RKO (cell line): ENCODE data around the gene ADORA1.

Source experiments
- DNase-seq: peaks from one replicate; pipeline ENCODE4 v3.0.0-alpha.2; 2016; ENCODE audit warnings: low spot score

The ADORA1 gene

DNA sequence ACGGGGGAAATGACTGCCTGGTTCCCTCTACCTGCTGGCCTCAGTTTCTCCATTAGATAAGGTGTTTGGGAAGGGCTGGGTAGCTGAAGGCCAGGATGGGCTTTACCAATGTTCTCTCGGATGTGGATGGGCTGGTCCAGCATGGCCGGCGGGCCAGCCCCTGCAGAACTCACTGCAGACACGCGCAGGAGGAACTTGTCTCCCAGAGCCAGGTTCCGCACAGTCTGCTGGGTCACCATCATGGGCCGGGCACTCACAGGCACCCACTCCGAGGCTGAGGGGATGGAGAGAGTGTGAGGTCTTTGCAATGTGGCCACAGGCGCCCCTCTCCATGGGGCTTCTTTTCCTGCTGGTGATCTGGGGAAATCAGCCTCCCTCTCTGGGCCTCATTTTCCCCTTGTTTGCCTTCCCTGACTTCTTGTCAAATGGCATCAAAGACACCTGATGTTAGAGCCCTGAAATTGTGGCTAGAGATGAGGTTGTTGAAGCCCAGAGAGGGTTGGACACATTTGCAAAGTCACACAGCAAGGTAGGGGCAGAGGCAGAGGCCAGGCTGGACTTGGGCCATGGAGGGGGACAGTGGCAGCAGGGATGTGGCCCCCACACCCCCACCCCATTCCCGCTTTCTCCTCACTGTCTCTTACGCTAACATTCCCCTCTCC, 46.9 kb downstream of the ADORA1 start:
- DNase-seq: no peak

GRCh38 chr1:203175237-203175826, 47.8 kb downstream of the ADORA1 start, which contains the start of gene MYBPH:
Gene MYBPH, minus strand, starts transcription at chr1:203175826. Its CDS starts 71 bp downstream, at chr1:203175755.
- DNase-seq: no peak

- DNase-seq: no peak
Measured at GRCh38 chr1:203175827-203176241, 48.3 kb downstream of the ADORA1 start.

GRCh38 chr1:203176273-203177035, 48.9 kb downstream of the ADORA1 start:
- DNase-seq: no peak

- DNase-seq: no peak
Measured at GRCh38 chr1:203177036-203177405, 49.5 kb downstream of the ADORA1 start.

GRCh38 chr1:203177470-203178039, 50.0 kb downstream of the ADORA1 start:
- DNase-seq: peak; percentile 63

DNA sequence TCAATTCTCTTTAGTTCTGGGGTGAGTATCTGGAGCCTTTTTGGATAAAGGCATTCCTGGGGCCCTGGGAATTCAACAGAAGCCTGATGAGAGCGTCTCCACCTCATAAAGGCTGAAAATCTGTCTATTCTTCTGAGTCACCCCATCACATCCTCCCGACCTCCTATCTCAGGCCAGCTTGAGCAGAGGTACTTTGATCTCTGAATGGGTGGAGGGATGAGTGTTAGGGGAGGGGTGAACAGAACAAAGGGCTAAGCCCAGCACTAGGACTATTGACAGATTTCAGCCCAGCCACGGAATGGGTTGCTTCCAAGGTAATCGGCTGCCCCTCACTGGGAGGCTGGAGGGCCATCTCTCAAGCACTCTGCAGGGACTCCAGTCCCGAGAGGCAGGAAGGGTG, 50.6 kb downstream of the ADORA1 start:
- DNase-seq: no peak

- DNase-seq: no peak
Measured at GRCh38 chr1:203178821-203179666, 51.5 kb downstream of the ADORA1 start.

GRCh38 chr1:203179667-203180005, 52.1 kb downstream of the ADORA1 start:
- DNase-seq: no peak

GRCh38 chr1:203180611-203181330, 53.2 kb downstream of the ADORA1 start:
- DNase-seq: no peak

DNA sequence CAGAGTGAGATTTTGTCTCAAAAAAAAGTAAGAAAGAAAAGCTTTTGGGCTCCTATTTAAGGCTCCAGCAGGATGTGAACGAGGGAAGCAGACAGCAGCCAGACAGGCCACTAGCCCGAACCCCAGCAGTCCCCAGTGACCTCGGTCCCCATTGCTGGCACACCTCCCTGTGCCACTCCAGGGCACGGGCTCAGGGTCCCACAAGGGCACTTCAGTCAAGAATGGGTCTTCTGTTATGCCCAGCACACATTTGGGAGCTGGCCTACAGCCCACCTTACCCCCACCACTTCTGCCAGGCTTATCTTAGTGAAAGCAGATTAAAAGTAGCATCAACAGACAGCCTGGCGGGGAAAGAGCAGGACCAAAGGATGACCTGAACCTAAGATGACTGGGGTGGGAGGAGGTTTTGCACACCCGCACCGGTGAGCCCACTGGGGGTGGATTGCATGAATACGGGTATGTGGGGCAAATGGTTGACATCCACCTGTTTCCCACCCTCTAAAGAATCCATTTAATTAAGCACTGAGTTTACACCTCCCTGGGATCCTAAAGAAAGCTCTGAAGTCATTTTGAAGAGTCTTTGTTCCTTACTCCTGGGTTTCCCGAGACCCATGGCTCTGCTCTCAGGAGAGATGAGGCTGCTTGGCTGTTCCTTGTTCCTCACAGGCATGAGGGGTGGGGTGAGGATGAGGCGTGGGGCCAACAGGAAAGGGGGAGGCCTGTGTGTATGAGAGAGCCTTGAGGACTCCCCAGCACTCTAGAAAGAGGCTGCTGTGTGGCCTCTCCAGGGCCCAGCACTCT, 54.3 kb downstream of the ADORA1 start:
- no peak for DNase-seq

- DNase-seq: no peak
Measured at GRCh38 chr1:203182387-203182953, 54.9 kb downstream of the ADORA1 start.

DNA sequence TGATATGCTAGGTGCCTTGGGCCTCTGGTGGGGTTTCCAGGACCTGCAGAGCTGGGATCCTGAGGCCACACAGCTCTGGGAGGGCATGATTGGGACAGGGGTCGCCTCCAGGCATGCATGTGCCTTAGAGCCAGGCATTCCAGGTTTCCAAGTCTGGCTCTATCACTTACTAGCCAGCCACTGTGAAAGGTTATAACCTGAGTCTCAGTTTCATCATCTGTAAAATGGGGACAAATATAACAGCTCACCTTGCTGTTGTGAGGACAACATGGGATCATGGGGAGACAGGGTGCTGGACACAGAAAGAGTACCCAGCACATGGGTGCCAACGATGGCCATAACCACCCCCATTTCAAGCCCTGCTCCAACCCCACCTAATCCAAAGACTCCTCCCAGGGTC, 56.3 kb downstream of the ADORA1 start:
- DNase-seq: no peak

DNA sequence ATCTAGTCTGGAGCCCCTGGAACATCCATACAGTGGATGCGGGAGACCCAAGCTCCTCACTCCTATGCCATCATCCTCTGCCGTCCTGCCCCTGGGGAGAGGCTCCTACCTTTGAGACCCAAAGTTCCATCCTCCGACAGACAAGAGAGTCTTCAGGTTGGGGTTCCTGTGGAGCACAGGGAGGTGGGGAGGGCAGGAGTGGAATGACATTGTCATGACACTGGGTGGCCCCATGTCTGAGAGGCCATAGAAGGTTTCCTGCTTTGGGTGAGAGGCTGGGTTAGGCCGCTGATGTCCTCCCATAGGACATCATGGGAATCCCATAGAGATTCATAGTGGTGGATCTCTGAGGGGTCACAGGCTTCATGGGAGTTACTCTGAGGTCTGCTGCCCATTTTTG, 56.9 kb downstream of the ADORA1 start:
- no peak for DNase-seq

- DNase-seq: no peak
Measured at GRCh38 chr1:203185061-203185461, 57.5 kb downstream of the ADORA1 start.

- no peak for DNase-seq
Measured at GRCh38 chr1:203185585-203185984, 58.1 kb downstream of the ADORA1 start.

DNA sequence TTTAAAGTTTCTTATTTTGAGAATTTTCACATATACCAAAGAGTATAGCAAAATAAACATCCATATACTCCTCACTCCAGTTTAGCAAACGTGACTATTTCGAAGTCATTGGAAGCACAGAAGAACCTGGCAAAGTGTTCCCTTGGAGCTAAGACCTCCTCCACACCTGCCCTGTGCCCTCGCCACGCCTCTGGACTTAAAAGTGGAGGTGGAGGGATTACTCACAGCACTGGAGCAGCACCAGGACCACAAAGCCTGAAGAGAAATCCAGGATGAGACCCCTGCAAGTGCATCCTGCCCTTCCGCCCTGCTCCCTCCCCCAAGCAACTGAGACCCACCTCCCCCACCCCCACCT, 58.5 kb downstream of the ADORA1 start:
- DNase-seq: no peak

- DNase-seq: no peak
Measured at GRCh38 chr1:203186446-203187303, 59.1 kb downstream of the ADORA1 start, which contains the start of gene CHI3L1. Gene CHI3L1, minus strand, starts transcription at chr1:203186704. Its CDS starts 81 bp downstream, at chr1:203186623.

- DNase-seq: no peak
Measured at GRCh38 chr1:203187304-203187685, 59.8 kb downstream of the ADORA1 start.
